LNCAP (cell line): ENCODE measurements around the gene TBC1D22B.

Source experiments
- TF ChIP-seq, protein P1 (sequence below): fragments of 450-650 bp; IDR thresholded peaks from 2 replicates; pipeline ENCODE4 v1.5.1; 2017; ENCODE audit warnings: mild to moderate bottlenecking

Gene TBC1D22B

GRCh38 chr6:37277001-37277409, 19.4 kb downstream of the TBC1D22B start:
- TF ChIP-seq, protein P1, sequence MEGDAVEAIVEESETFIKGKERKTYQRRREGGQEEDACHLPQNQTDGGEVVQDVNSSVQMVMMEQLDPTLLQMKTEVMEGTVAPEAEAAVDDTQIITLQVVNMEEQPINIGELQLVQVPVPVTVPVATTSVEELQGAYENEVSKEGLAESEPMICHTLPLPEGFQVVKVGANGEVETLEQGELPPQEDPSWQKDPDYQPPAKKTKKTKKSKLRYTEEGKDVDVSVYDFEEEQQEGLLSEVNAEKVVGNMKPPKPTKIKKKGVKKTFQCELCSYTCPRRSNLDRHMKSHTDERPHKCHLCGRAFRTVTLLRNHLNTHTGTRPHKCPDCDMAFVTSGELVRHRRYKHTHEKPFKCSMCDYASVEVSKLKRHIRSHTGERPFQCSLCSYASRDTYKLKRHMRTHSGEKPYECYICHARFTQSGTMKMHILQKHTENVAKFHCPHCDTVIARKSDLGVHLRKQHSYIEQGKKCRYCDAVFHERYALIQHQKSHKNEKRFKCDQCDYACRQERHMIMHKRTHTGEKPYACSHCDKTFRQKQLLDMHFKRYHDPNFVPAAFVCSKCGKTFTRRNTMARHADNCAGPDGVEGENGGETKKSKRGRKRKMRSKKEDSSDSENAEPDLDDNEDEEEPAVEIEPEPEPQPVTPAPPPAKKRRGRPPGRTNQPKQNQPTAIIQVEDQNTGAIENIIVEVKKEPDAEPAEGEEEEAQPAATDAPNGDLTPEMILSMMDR = no peak

DNA sequence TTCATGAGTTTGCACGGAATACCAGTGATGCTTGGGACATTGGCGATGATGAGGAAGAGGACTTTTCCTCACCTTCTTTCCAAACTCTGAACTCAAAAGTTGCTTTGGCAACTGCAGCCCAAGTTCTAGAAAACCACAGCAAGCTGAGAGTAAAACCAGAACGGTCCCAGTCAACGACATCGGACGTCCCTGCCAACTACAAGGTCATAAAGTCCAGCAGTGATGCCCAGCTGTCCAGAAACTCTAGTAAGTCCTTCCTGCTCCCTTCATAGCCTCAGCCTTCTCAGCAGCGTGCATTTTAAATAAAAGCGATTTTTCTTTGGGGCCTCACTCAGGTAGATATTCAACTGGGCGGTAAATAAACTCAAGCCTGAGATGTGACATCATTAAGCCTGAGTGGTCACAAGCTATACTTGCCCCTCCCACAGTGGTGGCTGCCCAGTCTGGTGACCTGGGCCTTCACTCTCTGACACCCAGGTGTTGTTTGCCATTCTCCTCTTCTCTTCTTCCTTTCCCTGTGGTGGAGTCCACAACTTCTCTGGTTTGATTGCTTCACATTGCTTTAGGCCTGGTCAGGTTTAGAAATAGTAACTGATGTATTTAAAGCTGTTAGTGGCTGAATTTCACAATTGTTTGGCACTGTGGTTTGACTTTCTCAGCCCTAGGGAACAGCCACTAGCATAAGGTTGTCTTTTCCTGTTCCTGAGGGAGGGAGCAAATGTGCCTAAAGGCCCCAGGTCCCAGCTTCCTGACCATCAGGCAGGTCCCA, 22.0 kb downstream of the TBC1D22B start:
- TF ChIP-seq, protein P1 = no peak

DNA sequence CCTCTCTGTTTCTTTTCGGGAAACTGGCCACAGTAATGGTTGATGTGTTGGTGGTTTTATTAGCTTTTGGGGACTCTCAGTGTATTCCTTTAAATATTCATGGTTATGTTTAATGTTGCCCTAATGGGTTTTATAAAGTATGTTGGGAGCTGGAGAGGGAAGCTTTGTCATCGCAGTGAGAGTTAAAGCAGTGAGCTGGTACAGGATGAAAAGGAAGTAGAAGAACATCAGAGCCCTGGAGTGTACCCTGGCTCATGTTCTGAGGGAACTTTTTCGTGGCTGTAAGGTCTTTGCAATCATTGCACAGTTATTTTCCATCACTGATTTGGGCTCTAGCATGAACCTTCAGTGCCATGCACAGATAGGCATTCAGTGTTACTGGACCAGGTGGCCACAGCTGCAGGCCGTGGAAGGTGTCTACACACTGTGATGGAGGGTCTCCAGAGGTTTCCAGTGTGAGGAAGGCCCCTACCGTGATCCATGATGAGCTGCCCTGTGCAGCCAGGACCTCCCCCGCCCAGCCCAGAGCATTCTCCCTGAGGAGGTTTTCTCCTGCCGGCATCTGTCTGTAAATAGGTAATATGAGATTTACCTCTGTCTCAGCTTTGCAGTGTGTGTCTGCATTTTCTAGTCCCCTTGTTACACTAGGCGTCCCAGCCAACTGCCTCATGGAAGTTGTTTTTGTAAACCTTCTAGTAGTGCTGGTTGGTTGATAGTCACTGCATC, 22.8 kb downstream of the TBC1D22B start:
- TF ChIP-seq, protein P1 = no peak

- TF ChIP-seq, protein P1 = no peak
These were observed 24.8 kb downstream of the TBC1D22B start for GRCh38 chr6:37282371-37282770.

DNA sequence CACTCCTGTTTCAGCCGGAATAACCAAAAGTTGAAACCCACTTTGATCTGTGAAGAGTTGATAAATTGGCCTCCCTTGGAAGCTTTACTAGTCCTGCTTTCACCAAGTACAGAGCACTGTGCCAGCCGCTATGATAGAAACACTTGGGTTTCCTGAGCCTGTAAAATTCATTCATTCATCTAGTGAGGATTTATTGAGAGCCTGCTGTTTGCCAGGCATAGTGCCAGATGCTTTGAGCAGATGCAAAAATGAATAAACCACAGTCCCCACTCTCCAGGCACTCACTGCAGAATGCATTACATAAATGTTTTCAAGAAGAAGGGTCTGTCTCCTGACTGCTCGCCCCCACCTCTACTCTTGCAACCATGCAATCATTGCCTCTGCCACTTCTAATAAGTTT, 25.7 kb downstream of the TBC1D22B start:
- TF ChIP-seq, protein P1 = no peak

DNA sequence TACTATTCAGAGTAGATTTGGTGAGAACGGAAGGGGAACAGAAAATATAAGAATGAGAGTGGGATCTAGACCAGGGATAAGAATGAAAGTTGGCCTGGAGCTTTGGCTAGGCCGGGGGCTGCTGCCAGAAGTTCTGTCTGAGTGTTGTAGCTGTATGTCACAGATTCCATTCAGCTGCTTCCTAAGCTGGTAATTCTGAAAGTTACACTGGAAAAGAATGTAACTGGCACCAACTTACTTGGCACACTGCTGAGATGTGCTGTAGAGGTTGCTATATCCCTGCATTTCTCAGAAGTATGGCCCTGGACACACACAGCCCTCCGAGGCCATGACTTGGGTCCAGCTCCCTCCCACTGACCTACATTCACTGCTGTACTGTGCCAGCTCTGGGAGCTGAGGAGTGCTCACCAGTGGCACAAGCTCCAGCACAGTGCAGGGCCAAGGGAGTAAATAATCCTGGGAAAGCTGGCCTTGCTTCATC, 26.1 kb downstream of the TBC1D22B start:
- TF ChIP-seq, protein P1 = no peak

DNA sequence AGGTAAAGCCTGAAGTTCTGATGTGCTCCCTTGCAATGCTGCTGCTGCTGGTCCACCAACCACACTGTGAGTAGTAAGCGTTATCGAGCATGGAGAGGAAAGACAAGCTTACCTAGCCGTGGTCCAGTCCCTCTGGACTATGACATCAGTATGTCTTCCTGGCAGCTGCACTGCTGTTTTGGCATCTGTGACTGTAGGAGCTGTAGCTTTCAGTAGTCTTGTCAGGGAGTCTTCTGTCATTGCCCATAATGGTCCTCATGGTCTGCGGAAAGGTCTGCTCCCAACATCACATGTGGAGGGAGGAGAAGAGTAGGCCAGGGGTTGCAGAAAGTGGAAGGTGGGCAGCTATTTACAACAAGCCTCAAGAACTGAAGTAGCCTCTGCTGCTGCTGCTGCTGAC, 27.2 kb downstream of the TBC1D22B start:
- TF ChIP-seq, protein P1 = no peak
